CD4-positive, alpha-beta T cell (primary cell): ENCODE results near the gene ELANE. TPM values are rescaled to one million over a fixed set of nuclear protein-coding genes. Genes with fewer than 3 reads are reported as not detected.

ENCODE experiments used
- ATAC-seq: fragments of 200-7000 bp; cut with Tn5 transposase; one replicate; pipeline ENCODE4 v1.10.0; 2022; ENCODE audit warnings: mild to moderate bottlenecking; ENCODE audit not compliant: poor library complexity
- CTCF ChIA-PET: fragments of 350-600 bp; sonication (Branson Sonifier 250); formaldehyde crosslinking; loops from one replicate; lab custom pipeline; 2021; ENCODE audit warnings: antibody characterized with exemption, inconsistent platforms; lab: Charles Lee
- POLR2A ChIA-PET: fragments of 350-600 bp; sonication (Branson Sonifier 250); formaldehyde crosslinking; loops from one replicate; lab custom pipeline; 2021; ENCODE audit warnings: antibody characterized with exemption, inconsistent platforms; lab: Charles Lee
- DNase-seq, 14 experiments: peaks; one replicate each; pipeline ENCODE4 v3.0.0-alpha.2; 2013 to 2020; ENCODE audit warnings: mixed read lengths in 2 of 14
- H3K27ac ChIP-seq, 2 donors: one replicate each; pipeline versions ENCODE4 v1.5.1 to v1.7.0; 2013; ENCODE audit warnings: low read length in 2 of 2, low read depth in 1 of 2, mild to moderate bottlenecking in 1 of 2
- H3K27me3 ChIP-seq, 2 experiments: 1 replicate in 1 of 2; 2 replicates in 1 of 2; pipeline versions ENCODE4 v1.6.1 to v1.7.0; 2013; ENCODE audit warnings: low read length in 2 of 2, control low read depth in 1 of 2, mild to moderate bottlenecking in 1 of 2, moderate library complexity in 1 of 2; ENCODE audit not compliant: insufficient read depth in 2 of 2, control insufficient read depth in 1 of 2
- H3K36me3 ChIP-seq: one replicate; pipeline ENCODE4 v1.6.1; 2013; ENCODE audit warnings: low read length, control low read depth; ENCODE audit not compliant: insufficient read depth
- H3K4me1 ChIP-seq: one replicate; pipeline ENCODE4 v1.6.1; 2013; ENCODE audit warnings: low read length, control low read depth; ENCODE audit not compliant: insufficient read depth
- H3K4me3 ChIP-seq: one replicate; pipeline ENCODE4 v1.5.1; 2013; ENCODE audit warnings: mild to moderate bottlenecking, low read length, moderate library complexity
- H3K9me3 ChIP-seq, 2 experiments: 1 replicate in 1 of 2; 2 replicates in 1 of 2; pipeline versions ENCODE4 v1.6.1 to v1.7.0; 2013; ENCODE audit warnings: low read length in 2 of 2, mild to moderate bottlenecking in 2 of 2, control low read depth in 1 of 2, moderate library complexity in 1 of 2; ENCODE audit not compliant: control insufficient read depth in 1 of 2, insufficient read depth in 1 of 2
- H3K27ac Mint-ChIP-seq: one replicate; pipeline ENCODE4 v1.8.0; 2020; ENCODE audit warnings: mixed read lengths
- H3K27me3 Mint-ChIP-seq: one replicate; pipeline ENCODE4 v1.8.0; 2021; ENCODE audit warnings: mixed read lengths
- H3K36me3 Mint-ChIP-seq: one replicate; pipeline ENCODE4 v1.8.0; 2021; ENCODE audit warnings: low read depth, mixed read lengths
- H3K4me1 Mint-ChIP-seq: one replicate; pipeline ENCODE4 v1.8.0; 2021; ENCODE audit warnings: low read depth, mixed read lengths
- H3K4me3 Mint-ChIP-seq: one replicate; pipeline ENCODE4 v1.8.0; 2020; ENCODE audit warnings: mild to moderate bottlenecking, mixed read lengths
- H3K9me3 Mint-ChIP-seq: one replicate; pipeline ENCODE4 v1.8.0; 2020; ENCODE audit warnings: mixed read lengths
- CTCF ChIP-seq: fragments of 200-600 bp; IDR thresholded peaks from one replicate; pipeline ENCODE4 v1.8.0; 2022; ENCODE audit warnings: antibody characterized with exemption, mild to moderate bottlenecking
- intact Hi-C, 2 experiments: fragments of 100-400 bp; cut with DNase I in 1 of 2; cut with micrococcal nuclease in 1 of 2; formaldehyde crosslinking; loops; one replicate each; pipeline versions ENCODE4 v1.15.1 to v1.9.0; 2023 to 2025; cut with DNase I, micrococcal nuclease
- total RNA-seq, 174 experiments: library from RNA in 2 of 174; stranded (reverse) in 2 of 174; gene quantifications; one replicate each; pipeline ENCODE4 v1.2.3 and lab custom pipeline; 2021 to 2026

Gene ELANE
- total RNA-seq, 2 experiments from 2014 or later, result not detected

GRCh38 chr19:867301-867793 is 15.2 kb downstream of the ELANE start:
- H3K4me3 Mint-ChIP-seq, result no peak overlapping the region
- H3K27me3 ChIP-seq, result no peaks in the 10 kb centered on the region
- no peaks in the 10 kb centered on the region for H3K27me3 Mint-ChIP-seq
- H3K4me3 ChIP-seq, result no peak overlapping the region
- ATAC-seq (no peak), DNase-seq (no peak)
- peaks cover 23% of the 10 kb centered on the region for H3K36me3 Mint-ChIP-seq
- peaks cover 37% of the 10 kb centered on the region for H3K36me3 ChIP-seq
- H3K4me1 Mint-ChIP-seq, result peaks cover 32% of the 10 kb centered on the region
- no peak overlapping the region for H3K27ac ChIP-seq
- ChIA-PET POLR2A (interaction anchor here (0.8 kb wide), 1 partner anchor 52 kb away, joined by 3 read pairs; no protein-coding TSS in a partner anchor), CTCF (interaction anchor here (0.6 kb wide), 1 partner anchor 98 kb away, joined by 3 read pairs; no protein-coding TSS in a partner anchor)
- no peaks in the 10 kb centered on the region for H3K9me3 ChIP-seq
- H3K27ac Mint-ChIP-seq, result peak overlapping the region; percentile 27
- no peak for TF ChIP-seq CTCF
- H3K4me1 ChIP-seq, result peaks cover 26% of the 10 kb centered on the region
- no peaks in the 10 kb centered on the region for H3K9me3 Mint-ChIP-seq
- intact Hi-C loops, result no loop called here

- Mint-ChIP-seq H3K9me3 (no peaks in the 10 kb centered on the region), H3K27ac (peak overlapping the region; percentile 27), H3K4me3 (no peak overlapping the region), H3K27me3 (no peaks in the 10 kb centered on the region), H3K36me3 (peaks cover 28% of the 10 kb centered on the region), H3K4me1 (peaks cover 32% of the 10 kb centered on the region)
- ChIA-PET CTCF (no interaction called here), POLR2A (interaction anchor here (1.2 kb wide), 1 partner anchor 41 kb away, joined by 3 read pairs; no protein-coding TSS in a partner anchor)
- no peak overlapping the region for H3K27ac ChIP-seq
- DNase-seq (no peak), ATAC-seq (no peak)
- no peaks in the 10 kb centered on the region for H3K27me3 ChIP-seq
- peaks cover 37% of the 10 kb centered on the region for H3K36me3 ChIP-seq
- TF ChIP-seq CTCF, result no peak
- no peaks in the 10 kb centered on the region for H3K9me3 ChIP-seq
- no peak overlapping the region for H3K4me3 ChIP-seq
- intact Hi-C loops, result no loop called here
- peaks cover 23% of the 10 kb centered on the region for H3K4me1 ChIP-seq
These were observed 15.9 kb downstream of the ELANE start for GRCh38 chr19:867855-868457.

- no peaks in the 10 kb centered on the region for H3K27me3 Mint-ChIP-seq
- no peak for ATAC-seq
- no peak for TF ChIP-seq CTCF
- no peak overlapping the region for H3K4me3 Mint-ChIP-seq
- no peak for DNase-seq
- ChIA-PET POLR2A (interaction anchor here (1.2 kb wide), 1 partner anchor 41 kb away, joined by 3 read pairs; no protein-coding TSS in a partner anchor), CTCF (no interaction called here)
- Histone ChIP-seq H3K4me1 (peaks cover 22% of the 10 kb centered on the region), H3K27me3 (no peaks in the 10 kb centered on the region), H3K36me3 (peaks cover 37% of the 10 kb centered on the region), H3K9me3 (no peaks in the 10 kb centered on the region), H3K27ac (no peak overlapping the region), H3K4me3 (no peak overlapping the region)
- H3K36me3 Mint-ChIP-seq, result peaks cover 28% of the 10 kb centered on the region
- intact Hi-C loops, result no loop called here
- no peaks in the 10 kb centered on the region for H3K9me3 Mint-ChIP-seq
- H3K27ac Mint-ChIP-seq, result no peak overlapping the region
- peaks cover 30% of the 10 kb centered on the region for H3K4me1 Mint-ChIP-seq
These were observed 16.5 kb downstream of the ELANE start for GRCh38 chr19:868458-869244.
